ENCODE results near the gene ALK. TPM values are rescaled to one million over a fixed set of nuclear protein-coding genes. Genes with fewer than 3 reads are reported as not detected.

ALK gene
- total RNA-seq, 4 donors from 2014 or later = 0.88 to 1.3 (median 1.3) TPM; not detected in 1

DNA sequence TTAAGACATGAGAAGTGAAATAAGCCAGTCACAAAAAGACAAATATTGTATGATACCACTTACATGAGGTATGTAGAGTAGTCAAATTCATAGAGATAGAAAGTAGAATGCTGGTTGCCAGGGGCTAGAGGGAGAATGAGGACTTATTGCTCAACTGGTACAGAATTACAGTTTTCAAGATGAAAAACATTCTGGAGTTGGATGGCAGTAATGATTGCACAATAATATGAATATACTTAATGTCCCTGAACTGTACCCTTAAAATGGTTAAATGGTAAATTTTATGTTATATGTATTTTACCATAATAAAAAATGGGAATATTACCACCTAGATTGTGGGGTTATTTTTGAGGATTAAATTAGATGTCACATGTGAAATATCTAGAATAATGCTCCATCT is 465.0 kb downstream of the ALK start:
- Histone ChIP-seq H3K4me1 (no peaks in the 10 kb centered on the region), H3K27ac (no peak overlapping the region), H3K36me3 (no peaks in the 10 kb centered on the region), H3K4me3 (no peak overlapping the region), H3K9me3 (no peaks in the 10 kb centered on the region), H3K27me3 (no peaks in the 10 kb centered on the region)
- DNase-seq = no peak
- no peak for TF ChIP-seq POLR2A (IDR thresholded peaks at IDR 0.05)
- TF ChIP-seq CTCF (IDR thresholded peaks at IDR 0.05) = no peak

GRCh38 chr2:29455200-29455860 is 466.1 kb downstream of the ALK start:
- Histone ChIP-seq H3K4me3 (no peak overlapping the region), H3K4me1 (no peaks in the 10 kb centered on the region), H3K9me3 (no peaks in the 10 kb centered on the region), H3K27ac (no peak overlapping the region), H3K27me3 (no peaks in the 10 kb centered on the region), H3K36me3 (no peaks in the 10 kb centered on the region)
- DNase-seq = no peak
- TF ChIP-seq CTCF (IDR thresholded peaks at IDR 0.05) = no peak

- TF ChIP-seq CTCF (IDR thresholded peaks at IDR 0.05) (no peak), POLR2A (IDR thresholded peaks at IDR 0.05) (no peak)
- H3K9me3 ChIP-seq = no peaks in the 10 kb centered on the region
- H3K4me3 ChIP-seq = no peak overlapping the region
- no peak for DNase-seq
- no peaks in the 10 kb centered on the region for H3K27me3 ChIP-seq
- no peak overlapping the region for H3K27ac ChIP-seq
- no peaks in the 10 kb centered on the region for H3K36me3 ChIP-seq
- H3K4me1 ChIP-seq = no peaks in the 10 kb centered on the region
Measured at GRCh38 chr2:29452036-29452435, 469.4 kb downstream of the ALK start.

DNA sequence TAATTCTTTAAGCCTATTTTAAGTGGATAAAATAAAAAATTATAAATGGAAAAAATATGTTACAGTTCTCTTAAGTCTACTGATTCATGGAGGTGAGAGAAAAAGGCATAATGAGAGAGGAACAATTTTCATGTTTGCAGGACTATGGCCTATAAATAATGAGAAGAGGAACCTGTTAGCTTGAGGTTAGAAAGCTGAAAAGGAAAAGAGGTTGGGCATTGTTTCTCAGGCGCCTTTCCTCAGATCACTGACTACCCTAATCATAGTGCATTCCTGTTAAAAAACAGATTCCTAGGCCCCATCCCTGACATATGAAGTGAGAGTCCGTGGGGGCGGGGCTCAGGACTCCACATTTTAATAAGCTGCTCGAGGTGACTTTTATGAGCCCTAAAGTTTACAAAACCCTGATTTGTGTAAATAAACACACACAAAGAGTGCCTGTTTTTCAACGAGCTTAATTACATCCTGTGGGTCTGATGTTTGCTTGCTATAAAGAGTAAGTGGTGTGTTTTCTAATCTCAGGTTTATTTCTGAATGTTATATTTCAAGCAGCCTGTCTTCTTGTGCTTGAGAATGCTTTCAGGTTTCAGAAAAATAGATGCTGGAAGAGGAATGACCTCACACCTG is 470.7 kb downstream of the ALK start:
- no peak for DNase-seq
- H3K27ac ChIP-seq = no peak overlapping the region
- no peaks in the 10 kb centered on the region for H3K36me3 ChIP-seq
- H3K4me3 ChIP-seq = no peak overlapping the region
- no peaks in the 10 kb centered on the region for H3K4me1 ChIP-seq
- no peaks in the 10 kb centered on the region for H3K9me3 ChIP-seq
- H3K27me3 ChIP-seq = no peaks in the 10 kb centered on the region
- TF ChIP-seq POLR2A (IDR thresholded peaks at IDR 0.05) (no peak), CTCF (IDR thresholded peaks at IDR 0.05) (no peak)

DNA sequence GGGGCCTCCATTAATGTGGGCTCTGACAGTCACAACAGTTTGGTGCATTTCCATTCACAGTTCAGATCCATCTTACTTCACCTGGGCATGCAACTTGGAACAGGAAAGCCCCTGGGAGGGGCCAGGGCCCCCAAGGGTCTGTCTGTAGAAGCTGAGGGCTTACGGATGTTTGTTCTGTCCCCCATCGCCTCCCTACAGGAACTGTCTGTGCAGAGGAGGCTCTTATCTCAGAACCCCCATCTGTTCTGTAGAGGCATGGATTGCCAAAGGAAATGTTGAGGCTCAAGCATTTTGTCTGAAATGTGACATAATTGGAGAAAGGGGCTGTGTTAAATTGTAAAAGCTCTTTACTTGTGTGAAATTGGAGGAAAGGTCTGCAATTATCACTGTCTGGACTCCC is 471.9 kb downstream of the ALK start:
- TF ChIP-seq POLR2A (IDR thresholded peaks at IDR 0.05) = no peak
- TF ChIP-seq CTCF (IDR thresholded peaks at IDR 0.05) = no peak
- no peaks in the 10 kb centered on the region for H3K9me3 ChIP-seq
- H3K36me3 ChIP-seq = no peaks in the 10 kb centered on the region
- DNase-seq = no peak
- H3K27me3 ChIP-seq = no peaks in the 10 kb centered on the region
- H3K27ac ChIP-seq = no peak overlapping the region
- no peaks in the 10 kb centered on the region for H3K4me1 ChIP-seq
- no peak overlapping the region for H3K4me3 ChIP-seq

All from Peyer's patch (tissue), 4 donors.